ENCODE data around the gene RALGAPB. TPM values are rescaled to one million over a fixed set of nuclear protein-coding genes. Genes with fewer than 3 reads are reported as not detected.

RALGAPB gene
- total RNA-seq, 3 donors from 2014 or later: 32.8 to 73.6 (median 58.0) TPM

DNA sequence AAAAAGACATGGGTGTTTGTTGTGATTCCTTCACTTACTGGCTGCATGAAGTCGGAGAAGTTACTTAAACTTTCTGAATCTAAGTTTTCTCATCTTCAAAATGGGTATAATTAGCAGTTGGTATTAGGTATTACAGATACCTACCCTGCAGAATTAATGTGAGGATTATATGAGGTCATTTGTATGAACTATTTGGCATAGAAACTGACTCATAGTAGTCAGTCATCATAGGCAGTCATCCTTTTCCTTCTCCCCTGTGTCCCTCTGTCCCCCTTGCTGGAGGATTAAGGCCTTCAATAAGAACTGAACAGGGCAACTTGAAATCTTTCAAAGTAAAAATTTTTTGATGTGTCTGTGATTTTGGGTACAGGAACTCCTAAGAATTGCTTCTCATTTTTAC lies 26.3 kb downstream of the RALGAPB start:
- no peak for TF ChIP-seq POLR2A (IDR thresholded peaks at IDR 0.05)
- no peak for TF ChIP-seq POLR2AphosphoS5 (IDR thresholded peaks at IDR 0.05)
- no peak for TF ChIP-seq CTCF (IDR thresholded peaks at IDR 0.05)

GRCh38 chr20:38499366-38499765 lies 26.7 kb downstream of the RALGAPB start:
- intact Hi-C loops (cut with DNase I; ENCODE audit: low total_unique reads): no loop called here
- TF ChIP-seq POLR2AphosphoS5 (IDR thresholded peaks at IDR 0.05) (no peak), CTCF (IDR thresholded peaks at IDR 0.05) (no peak), POLR2A (IDR thresholded peaks at IDR 0.05) (no peak)

More for the DNA sequence above, 26.3 kb downstream of the RALGAPB start:
- intact Hi-C loops (cut with DNase I; ENCODE audit: low total_unique reads): no loop called here
- no peaks in the 10 kb centered on the region for H3K27me3 ChIP-seq
- no peaks in the 10 kb centered on the region for H3K4me1 ChIP-seq
- DNase-seq (ENCODE audit: low spot score in 2 of 2): no peak
- H3K4me3 ChIP-seq: no peak overlapping the region
- no peaks in the 10 kb centered on the region for H3K36me3 ChIP-seq
- no peak overlapping the region for H3K27ac ChIP-seq
- no peaks in the 10 kb centered on the region for H3K9me3 ChIP-seq

GRCh38 chr20:38501858-38502436 lies 29.3 kb downstream of the RALGAPB start:
- TF ChIP-seq POLR2AphosphoS5 (IDR thresholded peaks at IDR 0.05): no peak
- TF ChIP-seq CTCF (IDR thresholded peaks at IDR 0.05): no peak
- no peak for TF ChIP-seq POLR2A (IDR thresholded peaks at IDR 0.05)
- no peaks in the 10 kb centered on the region for H3K9me3 ChIP-seq
- no peaks in the 10 kb centered on the region for H3K36me3 ChIP-seq
- H3K4me3 ChIP-seq: no peak overlapping the region
- no peak overlapping the region for H3K27ac ChIP-seq
- intact Hi-C loops (cut with DNase I; ENCODE audit: low total_unique reads): no loop called here
- DNase-seq (ENCODE audit: low spot score in 2 of 2): no peak
- no peaks in the 10 kb centered on the region for H3K4me1 ChIP-seq
- H3K27me3 ChIP-seq: no peaks in the 10 kb centered on the region

More at GRCh38 chr20:38499366-38499765, 26.7 kb downstream of the RALGAPB start:
- Histone ChIP-seq H3K36me3 (no peaks in the 10 kb centered on the region), H3K4me1 (no peaks in the 10 kb centered on the region), H3K9me3 (no peaks in the 10 kb centered on the region), H3K4me3 (no peak overlapping the region), H3K27ac (no peak overlapping the region), H3K27me3 (no peaks in the 10 kb centered on the region)
- DNase-seq (ENCODE audit: low spot score in 2 of 2): no peak

GRCh38 chr20:38504368-38505090 lies 31.9 kb downstream of the RALGAPB start:
- no peaks in the 10 kb centered on the region for H3K27me3 ChIP-seq
- intact Hi-C loops (cut with DNase I; ENCODE audit: low total_unique reads): no loop called here

More at GRCh38 chr20:38504368-38505090, 31.9 kb downstream of the RALGAPB start:
- no peak overlapping the region for H3K4me3 ChIP-seq
- no peak for TF ChIP-seq CTCF (IDR thresholded peaks at IDR 0.05)
- TF ChIP-seq POLR2A (IDR thresholded peaks at IDR 0.05): no peak
- no peak for TF ChIP-seq POLR2AphosphoS5 (IDR thresholded peaks at IDR 0.05)
- no peaks in the 10 kb centered on the region for H3K4me1 ChIP-seq
- no peak for DNase-seq (ENCODE audit: low spot score in 2 of 2)
- H3K9me3 ChIP-seq: no peaks in the 10 kb centered on the region
- H3K36me3 ChIP-seq: no peaks in the 10 kb centered on the region
- no peak overlapping the region for H3K27ac ChIP-seq

Data from breast epithelium (tissue), 4 donors.